Pulmonary artery endothelial cell (primary cell): ENCODE measurements around the gene RDH13. TPM values are rescaled to one million over a fixed set of nuclear protein-coding genes. Genes with fewer than 3 reads are reported as not detected.

Source experiments
- DNase-seq: peaks from one replicate; pipeline ENCODE4 v3.0.0-alpha.2; 2011; ENCODE audit warnings: low read depth, low spot score
- total RNA-seq: library from RNA; depleted of rRNA; stranded (reverse); fragments of >200 nt; gene quantifications from 2 replicates; pipeline ENCODE4 v1.2.3, GENCODE V29; 2014

The RDH13 gene
- total RNA-seq, 1 donor from 2014 or later, result 13.8 TPM

GRCh38 chr19:55091955-55092354 lies 29.0 kb upstream of the RDH13 start:
- DNase-seq, result no peak

GRCh38 chr19:55091126-55091910 lies 28.4 kb upstream of the RDH13 start:
- no peak for DNase-seq

GRCh38 chr19:55090564-55090963 lies 27.6 kb upstream of the RDH13 start:
- no peak for DNase-seq

GRCh38 chr19:55089342-55089944 lies 26.5 kb upstream of the RDH13 start:
- no peak for DNase-seq

- DNase-seq, result no peak
These were observed 25.8 kb upstream of the RDH13 start for GRCh38 chr19:55088543-55089341.

GRCh38 chr19:55088021-55088451 lies 25.1 kb upstream of the RDH13 start:
- no peak for DNase-seq

GRCh38 chr19:55087542-55087901 lies 24.6 kb upstream of the RDH13 start:
- no peak for DNase-seq

- peak; percentile 85 for DNase-seq
These were observed 24.0 kb upstream of the RDH13 start for GRCh38 chr19:55086730-55087541.

- no peak for DNase-seq
These were observed 23.2 kb upstream of the RDH13 start for GRCh38 chr19:55085923-55086715.

- DNase-seq, result no peak
These were observed 21.5 kb upstream of the RDH13 start for GRCh38 chr19:55084416-55084815.

- no peak for DNase-seq
These were observed 20.3 kb upstream of the RDH13 start for GRCh38 chr19:55083004-55083850.

GRCh38 chr19:55082020-55082851 lies 19.3 kb upstream of the RDH13 start:
- no peak for DNase-seq

- no peak for DNase-seq
These were observed 18.7 kb upstream of the RDH13 start for GRCh38 chr19:55081770-55082019.

GRCh38 chr19:55080968-55081769 lies 18.2 kb upstream of the RDH13 start:
- DNase-seq, result no peak

- DNase-seq, result no peak
These were observed 17.4 kb upstream of the RDH13 start for GRCh38 chr19:55080121-55080967.

- no peak for DNase-seq
These were observed 16.6 kb upstream of the RDH13 start for GRCh38 chr19:55079400-55080038.

- no peak for DNase-seq
These were observed 16.0 kb upstream of the RDH13 start for GRCh38 chr19:55078996-55079395.
